Fibroblast of peridontal ligament (primary cell): ENCODE data around the gene HNRNPUL1.
A peak's percentile ranks its signal among the peaks of the same experiment; 100 is the strongest.

ENCODE experiments used
- DNase-seq: peaks from one replicate; pipeline ENCODE4 v3.0.0-alpha.2; 2010; ENCODE audit errors: extremely low read depth

The HNRNPUL1 gene

DNA sequence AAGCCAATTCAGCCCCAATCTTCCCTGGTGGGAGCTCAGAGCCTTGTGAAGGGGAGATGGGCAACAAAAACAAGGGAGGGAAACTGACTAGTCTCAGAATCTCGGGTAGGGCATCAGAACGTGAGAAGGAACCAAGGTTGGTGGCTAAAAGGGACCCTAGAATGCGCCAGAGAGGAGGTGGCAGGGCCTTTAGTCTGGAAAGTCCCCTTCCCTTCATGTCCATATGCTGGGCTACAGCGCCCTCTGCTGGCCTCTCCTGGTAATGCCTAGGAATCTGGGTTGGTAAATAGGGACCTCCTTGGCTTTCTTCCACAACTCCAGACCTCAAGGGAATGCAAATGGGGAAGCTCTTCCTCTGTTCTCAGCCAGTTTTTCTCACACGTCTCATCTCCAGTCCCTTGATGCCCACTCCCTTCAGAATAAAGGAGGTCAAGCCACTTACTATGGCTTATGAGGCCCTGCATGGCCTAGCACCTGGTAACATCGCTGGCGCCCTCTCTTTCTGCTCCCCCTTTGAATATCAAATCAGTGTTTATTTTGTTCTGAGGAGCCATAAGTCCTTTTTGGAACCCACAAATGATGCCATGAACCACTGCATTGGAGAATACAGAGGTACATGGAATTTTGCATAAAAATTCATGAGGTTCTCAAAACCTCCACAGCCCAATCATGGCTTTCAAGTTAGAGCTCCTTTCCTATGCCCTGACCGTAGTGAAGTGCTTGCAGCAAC, 44.4 kb downstream of the HNRNPUL1 start:
- DNase-seq = peak; percentile 92

GRCh38 chr19:41309180-41310032, 45.2 kb downstream of the HNRNPUL1 start:
- DNase-seq = peak; percentile 47

DNA sequence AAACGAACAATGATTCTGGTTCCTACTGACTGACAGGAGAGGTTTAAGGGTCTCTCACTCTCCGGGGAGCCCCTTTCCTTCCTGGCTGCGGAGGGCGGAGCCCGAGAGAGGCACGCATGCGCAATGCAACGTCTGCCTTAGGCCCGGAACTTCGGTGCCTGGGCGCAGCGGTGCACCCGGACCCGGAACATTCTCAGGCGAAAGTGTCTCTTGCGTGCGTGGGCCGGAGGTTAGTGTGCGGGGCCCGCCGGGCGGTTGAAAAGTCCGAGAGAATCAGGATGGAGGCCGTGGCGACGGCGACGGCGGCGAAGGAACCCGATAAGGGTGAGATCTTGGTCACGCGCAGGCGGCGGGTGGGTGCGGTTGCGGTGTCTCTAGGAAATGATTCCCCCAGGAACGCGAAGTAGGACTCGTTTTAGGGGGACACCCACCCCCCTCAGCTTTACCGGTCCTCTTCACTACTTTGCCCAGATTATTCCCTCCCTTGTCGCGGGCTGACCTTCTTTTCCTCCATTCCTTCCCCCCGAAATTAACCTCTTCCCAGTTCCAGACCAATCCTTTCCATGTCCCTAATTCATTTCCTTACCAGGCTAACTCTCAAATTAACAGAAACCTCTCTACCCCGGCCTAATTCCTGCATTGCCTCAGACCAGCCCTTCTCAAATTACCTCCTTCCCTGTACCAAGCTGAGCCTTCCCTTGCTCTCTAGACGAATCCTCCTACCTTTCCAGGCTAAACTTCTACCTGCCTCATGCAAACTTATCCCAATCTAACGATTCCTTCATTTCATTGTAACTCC, 46.1 kb downstream of the HNRNPUL1 start, which contains the start of gene CCDC97:
CCDC97 (plus strand) TSS at position 140 of the 799 bp plus-strand sequence; CDS start at position 279, 139 bp downstream.
- peak; percentile 90 for DNase-seq

- peak; percentile 17 for DNase-seq
Observed at GRCh38 chr19:41311072-41311471, 46.9 kb downstream of the HNRNPUL1 start.

GRCh38 chr19:41311613-41312012, 47.4 kb downstream of the HNRNPUL1 start:
- no peak for DNase-seq

DNA sequence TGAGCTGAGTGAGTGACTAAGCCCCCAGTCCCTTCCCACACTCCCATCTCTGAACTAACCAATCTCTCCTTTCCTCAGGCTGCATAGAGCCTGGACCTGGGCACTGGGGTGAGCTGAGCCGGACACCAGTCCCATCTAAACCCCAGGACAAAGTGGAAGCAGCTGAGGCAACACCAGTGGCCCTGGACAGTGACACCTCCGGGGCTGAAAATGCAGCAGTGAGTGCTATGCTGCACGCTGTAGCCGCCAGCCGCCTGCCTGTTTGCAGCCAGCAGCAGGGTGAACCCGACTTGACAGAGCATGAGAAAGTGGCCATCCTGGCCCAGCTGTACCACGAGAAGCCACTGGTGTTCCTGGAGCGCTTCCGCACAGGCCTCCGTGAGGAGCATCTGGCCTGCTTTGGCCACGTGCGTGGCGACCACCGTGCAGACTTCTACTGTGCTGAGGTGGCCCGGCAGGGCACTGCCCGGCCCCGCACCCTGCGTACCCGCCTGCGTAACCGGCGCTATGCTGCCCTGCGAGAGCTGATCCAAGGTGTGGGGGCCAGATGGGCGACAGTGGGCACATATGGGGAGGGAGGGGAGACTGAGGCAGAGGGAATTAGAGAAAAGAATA, 52.2 kb downstream of the HNRNPUL1 start:
- no peak for DNase-seq

- no peak for DNase-seq
Observed at GRCh38 chr19:41318696-41319499, 54.7 kb downstream of the HNRNPUL1 start.

- no peak for DNase-seq
Observed at GRCh38 chr19:41319500-41320184, 55.5 kb downstream of the HNRNPUL1 start.

- DNase-seq = no peak
Observed at GRCh38 chr19:41320185-41320518, 56.0 kb downstream of the HNRNPUL1 start.

GRCh38 chr19:41320568-41320967, 56.4 kb downstream of the HNRNPUL1 start:
- no peak for DNase-seq

GRCh38 chr19:41321204-41321599, 57.0 kb downstream of the HNRNPUL1 start:
- no peak for DNase-seq

GRCh38 chr19:41321600-41322270, 57.6 kb downstream of the HNRNPUL1 start:
- peak; percentile 79 for DNase-seq

- DNase-seq = no peak
Observed at GRCh38 chr19:41322451-41322850, 58.3 kb downstream of the HNRNPUL1 start.

GRCh38 chr19:41323023-41323422, 58.9 kb downstream of the HNRNPUL1 start:
- peak; percentile 68 for DNase-seq

DNA sequence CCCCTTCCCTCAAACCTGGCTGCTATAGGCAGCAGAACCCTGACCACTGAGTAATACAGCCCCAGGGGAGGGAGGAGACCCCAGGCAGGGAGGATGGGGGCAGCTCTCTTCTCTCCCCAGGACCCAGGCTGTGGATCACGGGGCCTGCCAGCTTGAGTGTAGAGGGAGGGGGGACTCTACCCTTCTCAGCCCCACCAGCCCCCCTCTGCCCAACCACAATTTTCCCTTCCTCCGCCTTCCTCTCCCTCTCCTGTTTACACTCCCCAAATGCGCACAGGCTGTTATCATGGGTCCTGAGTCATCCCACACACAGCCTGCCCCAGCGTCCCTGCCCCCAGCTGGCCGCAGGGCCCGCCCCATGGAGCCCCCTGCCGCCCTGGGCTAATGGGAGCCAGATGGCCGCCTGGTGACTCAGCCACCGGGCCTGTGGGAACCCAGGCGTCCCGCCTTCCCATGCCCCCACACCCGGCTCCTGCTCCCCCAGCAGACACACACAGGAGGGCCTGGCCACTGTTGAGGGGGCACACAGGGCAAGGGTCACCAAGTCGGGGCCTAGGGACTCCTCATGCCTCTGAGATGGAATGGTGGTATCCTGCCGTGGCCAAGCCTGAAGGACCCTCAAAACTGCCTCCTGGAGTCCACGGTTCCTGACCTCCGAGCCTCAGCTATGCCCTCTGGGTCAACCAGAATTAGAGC, 59.4 kb downstream of the HNRNPUL1 start:
- DNase-seq = peak; percentile 97

DNA sequence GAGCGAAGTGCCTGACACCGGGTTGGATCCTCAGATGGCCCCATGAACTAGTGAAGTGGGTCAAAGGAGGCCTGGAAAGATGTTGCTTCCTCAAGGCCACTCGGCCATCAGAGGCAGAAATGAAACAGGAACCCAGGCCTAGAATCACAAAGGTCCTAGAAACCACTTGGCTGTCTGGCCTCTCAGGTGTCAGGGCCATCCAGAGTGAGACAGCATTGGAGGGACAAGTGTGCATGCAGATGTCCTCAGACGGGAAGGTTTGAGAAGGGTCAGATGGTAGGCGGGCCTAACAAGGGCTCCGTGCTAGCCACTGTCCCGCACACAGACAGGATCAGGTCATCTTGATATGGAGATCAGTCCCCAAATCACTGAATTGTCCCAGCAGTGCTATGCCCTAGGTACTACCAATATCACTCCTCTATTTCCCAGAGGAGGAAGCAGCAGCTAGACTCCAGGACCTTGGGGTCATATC, 60.1 kb downstream of the HNRNPUL1 start:
- no peak for DNase-seq

DNA sequence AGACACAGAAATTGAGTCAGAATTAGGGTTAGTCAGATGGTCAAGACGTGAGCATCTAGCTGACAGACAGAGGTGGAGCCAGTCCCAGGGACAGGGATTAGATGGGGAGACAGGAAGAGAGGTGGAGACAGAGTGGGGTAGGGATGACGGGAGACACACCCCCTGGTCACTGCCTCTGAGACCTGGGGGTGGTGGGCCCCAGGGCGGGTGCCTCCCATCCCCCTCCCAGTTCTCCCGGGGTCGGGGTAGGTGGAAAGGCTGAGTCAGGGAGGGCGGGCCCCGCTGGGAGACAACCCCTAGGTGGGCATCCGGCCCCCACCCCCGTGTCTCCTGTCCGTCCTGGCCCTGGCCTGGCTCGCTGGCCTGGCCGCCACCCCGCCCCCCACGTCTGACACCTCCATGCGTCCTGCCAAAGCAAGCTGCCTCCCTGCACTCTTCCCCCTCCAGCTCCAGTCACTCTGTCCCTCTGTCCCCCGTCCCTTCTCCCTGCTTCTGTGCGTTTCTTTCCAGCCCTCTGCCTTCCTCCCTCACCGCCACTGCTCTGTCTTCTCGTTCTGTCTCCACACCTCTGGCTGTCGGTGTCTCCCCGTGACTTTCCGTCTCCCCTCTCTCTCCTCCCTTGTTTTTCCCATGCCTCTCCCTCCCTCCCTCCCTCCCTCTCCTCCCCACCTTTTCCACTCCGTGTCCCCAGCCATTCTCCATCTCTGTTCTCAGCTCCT, 60.9 kb downstream of the HNRNPUL1 start:
- peak; percentile 62 for DNase-seq

DNA sequence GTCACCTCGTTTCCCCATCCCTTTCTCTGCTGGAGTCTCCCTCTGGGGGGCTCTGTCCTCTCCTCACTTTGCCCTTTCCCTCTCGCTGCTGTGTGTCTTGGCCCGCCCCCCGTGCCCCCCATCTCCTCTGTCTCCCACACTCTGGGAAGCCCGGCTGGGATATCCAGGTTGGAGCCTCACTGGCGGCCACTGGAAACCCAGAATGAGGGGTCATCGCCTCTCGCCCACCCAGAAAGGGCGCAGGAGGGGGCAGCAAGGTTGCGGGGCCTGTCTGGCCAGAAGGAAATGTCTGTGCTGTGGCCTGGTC, 61.4 kb downstream of the HNRNPUL1 start:
- DNase-seq = no peak
